ENCODE results near the gene TICRR. TPM values are rescaled to one million over a fixed set of nuclear protein-coding genes. Genes with fewer than 3 reads are reported as not detected.

TICRR gene
- total and polyA plus RNA-seq, 2 donors (not counting 1 experiment from before 2014, with no cell fraction given), result 0.05 to 0.07 TPM

DNA sequence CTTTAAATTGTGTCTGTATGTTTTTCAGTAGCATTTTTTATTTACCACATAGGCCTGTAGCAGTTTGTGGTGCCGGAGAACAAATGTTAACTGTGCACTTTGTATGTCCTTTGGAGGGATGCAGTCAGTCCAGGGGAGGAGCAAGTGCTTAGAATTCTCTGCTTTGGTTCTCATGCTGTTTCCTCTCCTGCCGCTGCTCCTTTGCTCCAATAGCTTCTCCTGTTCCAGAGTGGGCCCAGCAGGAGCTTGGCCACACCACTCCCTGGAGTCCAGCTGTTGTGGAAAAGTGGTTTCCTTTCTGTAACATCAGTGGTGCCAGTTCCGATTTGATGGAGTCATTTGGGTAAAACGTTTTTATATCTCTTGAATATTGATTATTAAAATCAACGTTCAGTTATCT is 16.6 kb downstream of the TICRR start:
- ATAC-seq (ENCODE audit: low read depth) (no peak), DNase-seq (no peak)
- no peaks in the 10 kb centered on the region for H3K9me3 Mint-ChIP-seq (ENCODE audit: insufficient read depth)
- no peak overlapping the region for H3K4me3 Mint-ChIP-seq
- H3K4me1 Mint-ChIP-seq, result no peaks in the 10 kb centered on the region
- Histone ChIP-seq H3K9me3 (ENCODE audit: control extremely low read depth in 1 of 3, control insufficient read depth in 2 of 3, insufficient read depth in 1 of 3, low read length in 2 of 3) (no peaks in the 10 kb centered on the region), H3K4me2 (replicated peaks; ENCODE audit: low read depth, low read length, poor library complexity, severe bottlenecking) (no peak overlapping the region), H3K9ac (ENCODE audit: low read length) (no peak overlapping the region), H3K79me2 (ENCODE audit: control insufficient read depth, insufficient read depth, low read length) (no peaks in the 10 kb centered on the region), H4K20me1 (ENCODE audit: control insufficient read depth, insufficient read depth, low read length, poor library complexity, severe bottlenecking) (no peaks in the 10 kb centered on the region), H3K4me1 (ENCODE audit: control insufficient read depth in 2 of 2, insufficient read depth in 2 of 2, low read length in 2 of 2) (no peaks in the 10 kb centered on the region), H3K36me3 (replicated peaks in 1 of 2; ENCODE audit: control extremely low read depth in 1 of 2, control insufficient read depth in 1 of 2, extremely low read depth in 1 of 2, insufficient read depth in 2 of 2, low read length in 1 of 2) (no peaks in the 10 kb centered on the region), H3K4me3 (ENCODE audit: control extremely low read depth in 1 of 5, extremely low read depth in 1 of 5, insufficient read depth in 1 of 5, low read depth in 2 of 5, low read length in 4 of 5) (no peak overlapping the region), H3K27ac (ENCODE audit: low read length in 2 of 2) (no peak overlapping the region), H2AFZ (ENCODE audit: insufficient read depth, low read depth, low read length, poor library complexity, severe bottlenecking) (no peak overlapping the region), H3K27me3 (replicated peaks in 1 of 4; ENCODE audit: control extremely low read depth in 1 of 4, control insufficient read depth in 3 of 4, insufficient read depth in 4 of 4, low read length in 3 of 4) (no peaks in the 10 kb centered on the region)
- intact Hi-C loops (cut with micrococcal nuclease), result no loop called here
- ChIA-PET CTCF (no interaction called here), POLR2A (no interaction called here)
- no peak overlapping the region for H3K27ac Mint-ChIP-seq
- H3K27me3 Mint-ChIP-seq, result no peaks in the 10 kb centered on the region
- TF ChIP-seq CTCF (IDR thresholded peaks at IDR 0.05), result no peak
- TF ChIP-seq EZH2 (IDR thresholded peaks at IDR 0.05; ENCODE audit: borderline replicate concordance, insufficient read depth, low read depth, low read length, poor library complexity, severe bottlenecking), result no peak
- 100% methylated on average over 1 of the region's 5 CpGs for WGBS (ENCODE audit: insufficient coverage)

DNA sequence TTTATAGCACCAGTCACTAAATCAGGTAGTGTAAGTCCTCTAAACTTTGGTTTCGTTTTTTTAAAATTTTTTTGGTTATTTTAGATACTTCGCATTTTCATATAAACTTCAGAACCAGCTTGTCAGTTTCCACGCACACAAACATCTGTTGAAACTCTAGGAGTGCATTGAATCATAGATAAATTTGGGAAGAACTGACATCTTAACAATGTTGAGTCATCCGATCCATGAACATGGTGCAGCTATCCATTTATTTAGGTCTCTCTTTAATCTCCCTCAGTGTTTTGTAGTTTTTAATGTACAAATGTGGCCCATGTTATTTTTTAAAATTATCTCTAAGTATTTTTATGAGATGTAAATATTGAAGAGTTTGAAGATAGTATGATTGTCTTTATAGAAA is 17.7 kb downstream of the TICRR start:
- H3K4me2 ChIP-seq (replicated peaks; ENCODE audit: low read depth, low read length, poor library complexity, severe bottlenecking), result no peak overlapping the region
- no peaks in the 10 kb centered on the region for H4K20me1 ChIP-seq (ENCODE audit: control insufficient read depth, insufficient read depth, low read length, poor library complexity, severe bottlenecking)
- H2AFZ ChIP-seq (ENCODE audit: insufficient read depth, low read depth, low read length, poor library complexity, severe bottlenecking), result no peak overlapping the region
- H3K9me3 Mint-ChIP-seq (ENCODE audit: insufficient read depth), result no peaks in the 10 kb centered on the region
- H3K27ac ChIP-seq (ENCODE audit: low read length in 2 of 2), result no peak overlapping the region
- CTCF ChIA-PET, result no interaction called here
- H3K9ac ChIP-seq (ENCODE audit: low read length), result no peak overlapping the region
- H3K27me3 ChIP-seq (replicated peaks in 1 of 4; ENCODE audit: control extremely low read depth in 1 of 4, control insufficient read depth in 3 of 4, insufficient read depth in 4 of 4, low read length in 3 of 4), result no peaks in the 10 kb centered on the region
- TF ChIP-seq CTCF (IDR thresholded peaks at IDR 0.05) (no peak), EZH2 (IDR thresholded peaks at IDR 0.05; ENCODE audit: borderline replicate concordance, insufficient read depth, low read depth, low read length, poor library complexity, severe bottlenecking) (no peak)
- H3K27ac Mint-ChIP-seq, result no peak overlapping the region
- intact Hi-C loops (cut with micrococcal nuclease), result no loop called here
- H3K4me1 Mint-ChIP-seq, result no peaks in the 10 kb centered on the region
- no CpG with 5 or more reads among the region's 4 CpGs for WGBS (ENCODE audit: insufficient coverage)
- H3K4me3 Mint-ChIP-seq, result no peak overlapping the region
- H3K79me2 ChIP-seq (ENCODE audit: control insufficient read depth, insufficient read depth, low read length), result no peaks in the 10 kb centered on the region
- POLR2A ChIA-PET, result no interaction called here
- H3K36me3 ChIP-seq (replicated peaks in 1 of 2; ENCODE audit: control extremely low read depth in 1 of 2, control insufficient read depth in 1 of 2, extremely low read depth in 1 of 2, insufficient read depth in 2 of 2, low read length in 1 of 2), result no peaks in the 10 kb centered on the region
- no peak for ATAC-seq (ENCODE audit: low read depth)
- H3K9me3 ChIP-seq (ENCODE audit: control extremely low read depth in 1 of 3, control insufficient read depth in 2 of 3, insufficient read depth in 1 of 3, low read length in 2 of 3), result no peaks in the 10 kb centered on the region
- no peak for DNase-seq
- H3K4me1 ChIP-seq (ENCODE audit: control insufficient read depth in 2 of 2, insufficient read depth in 2 of 2, low read length in 2 of 2), result no peaks in the 10 kb centered on the region
- no peak overlapping the region for H3K4me3 ChIP-seq (ENCODE audit: control extremely low read depth in 1 of 5, extremely low read depth in 1 of 5, insufficient read depth in 1 of 5, low read depth in 2 of 5, low read length in 4 of 5)
- H3K27me3 Mint-ChIP-seq, result no peaks in the 10 kb centered on the region
